ENCODE data around the gene GRIA2.

Gene GRIA2

GRCh38 chr4:157270108-157270507 is 49.6 kb downstream of the GRIA2 start:
- peak; percentile 4 for DNase-seq

GRCh38 chr4:157270552-157270951 is 50.0 kb downstream of the GRIA2 start:
- no peak for DNase-seq

GRCh38 chr4:157271166-157271869 is 50.8 kb downstream of the GRIA2 start:
- DNase-seq: no peak

GRCh38 chr4:157280673-157281072 is 60.1 kb downstream of the GRIA2 start:
- no peak for DNase-seq

- no peak for DNase-seq
Observed at GRCh38 chr4:157282019-157282418, 61.5 kb downstream of the GRIA2 start.

- DNase-seq: no peak
Observed at GRCh38 chr4:157287445-157287844, 66.9 kb downstream of the GRIA2 start.

- no peak for DNase-seq
Observed at GRCh38 chr4:157290622-157291021, 70.1 kb downstream of the GRIA2 start.

- no peak for DNase-seq
Observed at GRCh38 chr4:157291071-157291470, 70.5 kb downstream of the GRIA2 start.

- no peak for DNase-seq
Observed at GRCh38 chr4:157293673-157294072, 73.1 kb downstream of the GRIA2 start.

- DNase-seq: no peak
Observed at GRCh38 chr4:157294575-157294974, 74.0 kb downstream of the GRIA2 start.

- no peak for DNase-seq
Observed at GRCh38 chr4:157300701-157301100, 80.2 kb downstream of the GRIA2 start.

GRCh38 chr4:157303471-157303960 is 83.0 kb downstream of the GRIA2 start:
- no peak for DNase-seq

- DNase-seq: no peak
Observed at GRCh38 chr4:157304769-157305168, 84.2 kb downstream of the GRIA2 start.

- DNase-seq: no peak
Observed at GRCh38 chr4:157312702-157313101, 92.2 kb downstream of the GRIA2 start.

- no peak for DNase-seq
Observed at GRCh38 chr4:157314906-157315305, 94.4 kb downstream of the GRIA2 start.

- no peak for DNase-seq
Observed at GRCh38 chr4:157315968-157316367, 95.4 kb downstream of the GRIA2 start.

GRCh38 chr4:157320092-157320491 is 99.6 kb downstream of the GRIA2 start:
- no peak for DNase-seq

- no peak for DNase-seq
Observed at GRCh38 chr4:157327666-157328065, 107.1 kb downstream of the GRIA2 start.

GRCh38 chr4:157357887-157358286 is 137.4 kb downstream of the GRIA2 start:
- no peak for DNase-seq

- no peak for DNase-seq
Observed at GRCh38 chr4:157358439-157358838, 137.9 kb downstream of the GRIA2 start.

- DNase-seq: no peak
Observed at GRCh38 chr4:157358851-157359250, 138.3 kb downstream of the GRIA2 start.

GRCh38 chr4:157363360-157363759 is 142.8 kb downstream of the GRIA2 start:
- DNase-seq: no peak

- DNase-seq: no peak
Observed at GRCh38 chr4:157372154-157372553, 151.6 kb downstream of the GRIA2 start.

- no peak for DNase-seq
Observed at GRCh38 chr4:157372567-157372966, 152.0 kb downstream of the GRIA2 start.

GRCh38 chr4:157389741-157390140 is 169.2 kb downstream of the GRIA2 start:
- DNase-seq: peak; percentile 57

Measured in NCI-H2171 (cell line).